H1 (cell line): Measurements from ENCODE around the gene GRM4. TPM values are rescaled to one million over a fixed set of nuclear protein-coding genes. Genes with fewer than 3 reads are reported as not detected.

Source experiments
- CTCF ChIA-PET: fragments of 300-600 bp; sonication (Branson Sonifier 250); formaldehyde crosslinking; loops from one replicate; lab custom pipeline; 2021; ENCODE audit not compliant: partially characterized antibody; lab: Charles Lee
- POLR2A ChIA-PET: fragments of 300-600 bp; sonication (Branson Sonifier 250); formaldehyde crosslinking; loops from one replicate; lab custom pipeline; 2021; ENCODE audit warnings: inconsistent platforms; ENCODE audit not compliant: partially characterized antibody; lab: Charles Lee
- DNase-seq, 2 experiments: peaks; one replicate each; pipeline versions ENCODE4 v3.0.0 to v3.0.0-alpha.2; 2010 to 2022; ENCODE audit warnings: low spot score in 2 of 2, low read depth in 1 of 2, mixed read lengths in 1 of 2
- FAIRE-seq: peaks from 2 replicates; lab custom pipeline; 2011; peaks lifted over from hg19 to GRCh38; lab: Jason Lieb, UNC
- H2AFZ ChIP-seq: 2 replicates; pipeline ENCODE4 v1.8.1; 2012; ENCODE audit warnings: low read length, inconsistent platforms
- H2AK5ac ChIP-seq: 2 replicates; pipeline ENCODE4 v1.6.1; 2013; ENCODE audit warnings: low read depth, low read length
- H2BK120ac ChIP-seq: replicated peaks from 2 replicates; pipeline ENCODE3; 2013; ENCODE audit warnings: low read depth, low read length, inconsistent platforms
- H2BK12ac ChIP-seq: 2 replicates; pipeline ENCODE4 v1.6.1; 2013; ENCODE audit warnings: low read depth, low read length
- H2BK15ac ChIP-seq: 2 replicates; pipeline ENCODE4 v1.6.1; 2013; ENCODE audit warnings: low read length
- H2BK20ac ChIP-seq: 2 replicates; pipeline ENCODE4 v1.6.1; 2013; ENCODE audit warnings: low read length
- H2BK5ac ChIP-seq: 2 replicates; pipeline ENCODE4 v1.6.1; 2013; ENCODE audit warnings: low read depth, low read length
- H3K14ac ChIP-seq: 2 replicates; pipeline ENCODE4 v1.6.1; 2013; ENCODE audit warnings: inconsistent platforms; ENCODE audit not compliant: insufficient read length
- H3K18ac ChIP-seq: 2 replicates; pipeline ENCODE4 v1.6.1; 2013; ENCODE audit warnings: low read length; ENCODE audit errors: extremely low read depth
- H3K23ac ChIP-seq: 2 replicates; pipeline ENCODE4 v1.6.1; 2013; ENCODE audit warnings: inconsistent platforms; ENCODE audit not compliant: insufficient read length
- H3K23me2 ChIP-seq: 2 replicates; pipeline ENCODE4 v1.6.1; 2013; ENCODE audit warnings: low read depth, low read length
- H3K27ac ChIP-seq: 2 replicates; pipeline ENCODE4 v1.6.1; 2011; ENCODE audit warnings: low read depth, low read length, inconsistent platforms
- H3K27me3 ChIP-seq, 4 experiments: replicated peaks in 1 of 4; 1 replicate in 1 of 4; 2 replicates in 3 of 4; pipeline versions ENCODE4 v1.6.1 to v1.8.1; 2011 to 2013; ENCODE audit warnings: low read length in 3 of 4, mild to moderate bottlenecking in 3 of 4, inconsistent platforms in 2 of 4, mixed read lengths in 2 of 4, moderate library complexity in 1 of 4; ENCODE audit not compliant: control insufficient read depth in 3 of 4, insufficient read depth in 3 of 4; ENCODE audit errors: extremely low read depth in 1 of 4
- H3K36me3 ChIP-seq, 4 experiments: 2 replicates each; pipeline versions ENCODE4 v1.6.1 to v1.8.1; 2011 to 2013; ENCODE audit warnings: mild to moderate bottlenecking in 4 of 4, low read length in 3 of 4, moderate library complexity in 2 of 4, control low read depth in 1 of 4, inconsistent platforms in 1 of 4; ENCODE audit not compliant: insufficient read depth in 4 of 4, control insufficient read depth in 2 of 4
- H3K4ac ChIP-seq: replicated peaks from 2 replicates; pipeline ENCODE3; 2013; ENCODE audit warnings: low read length, low read depth, mixed read lengths, inconsistent platforms; ENCODE audit not compliant: insufficient read length
- H3K4me1 ChIP-seq, 4 experiments: replicated peaks in 1 of 4; 1 replicate in 1 of 4; 2 replicates in 3 of 4; pipeline versions ENCODE4 v1.6.1 to v1.8.1; 2011 to 2013; ENCODE audit warnings: low read length in 3 of 4, inconsistent platforms in 2 of 4, mixed read lengths in 1 of 4; ENCODE audit not compliant: insufficient read depth in 4 of 4, control insufficient read depth in 3 of 4
- H3K4me2 ChIP-seq, 2 experiments: 2 replicates each; pipeline versions ENCODE4 v1.6.1 to v1.8.1; 2011 to 2013; ENCODE audit warnings: low read depth in 2 of 2, low read length in 2 of 2, control low read depth in 1 of 2, inconsistent platforms in 1 of 2, mild to moderate bottlenecking in 1 of 2; ENCODE audit not compliant: insufficient read depth in 1 of 2
- H3K4me3 ChIP-seq, 4 experiments: fragments of 200-600, 300-600 bp in 1 of 4; sonication (generic), shearing (Covaris generic), sonication (Bioruptor Twin) in 1 of 4; 2 replicates each; pipeline versions ENCODE4 v1.5.1 to v1.8.1; 2011 to 2016; ENCODE audit warnings: low read length in 4 of 4, low read depth in 3 of 4, control low read depth in 2 of 4, inconsistent platforms in 2 of 4, mild to moderate bottlenecking in 2 of 4, mixed read lengths in 1 of 4, moderate library complexity in 1 of 4; ENCODE audit not compliant: insufficient read depth in 2 of 4; ENCODE audit errors: extremely low read depth in 1 of 4
- H3K56ac ChIP-seq: replicated peaks from 2 replicates; pipeline ENCODE3; 2013; ENCODE audit warnings: low read depth, mild to moderate bottlenecking, mixed read lengths, low read length, inconsistent platforms; ENCODE audit not compliant: insufficient read length
- H3K79me1 ChIP-seq: 2 replicates; pipeline ENCODE4 v1.6.1; 2013; ENCODE audit warnings: low read depth, low read length, control low read depth
- H3K79me2 ChIP-seq, 2 experiments: 2 replicates each; pipeline versions ENCODE4 v1.6.1 to v1.8.1; 2012 to 2013; ENCODE audit warnings: low read length in 2 of 2, mild to moderate bottlenecking in 2 of 2, inconsistent platforms in 1 of 2; ENCODE audit not compliant: insufficient read depth in 2 of 2, control insufficient read depth in 1 of 2
- H3K9ac ChIP-seq, 4 experiments: replicated peaks in 1 of 4; 1 replicate in 1 of 4; 2 replicates in 3 of 4; pipeline versions ENCODE4 v1.6.1 to v1.8.1; 2011 to 2013; ENCODE audit warnings: low read depth in 3 of 4, low read length in 3 of 4, control low read depth in 2 of 4, mild to moderate bottlenecking in 2 of 4, moderate library complexity in 2 of 4, inconsistent platforms in 1 of 4; ENCODE audit errors: extremely low read depth in 1 of 4
- H3K9me3 ChIP-seq, 2 experiments: 2 replicates each; pipeline versions ENCODE4 v1.6.1 to v1.8.1; 2012 to 2013; ENCODE audit warnings: mild to moderate bottlenecking in 2 of 2, moderate library complexity in 2 of 2, control low read depth in 1 of 2, inconsistent platforms in 1 of 2, low read depth in 1 of 2, low read length in 1 of 2, mixed read lengths in 1 of 2; ENCODE audit not compliant: insufficient read depth in 2 of 2
- H4K20me1 ChIP-seq, 2 experiments: replicated peaks in 1 of 2; 2 replicates each; pipeline versions ENCODE3 to v1.8.1; 2011 to 2013; ENCODE audit warnings: inconsistent platforms in 2 of 2, low read length in 2 of 2, mild to moderate bottlenecking in 1 of 2; ENCODE audit not compliant: insufficient read depth in 2 of 2, control insufficient read depth in 1 of 2
- H4K5ac ChIP-seq: 2 replicates; pipeline ENCODE4 v1.6.1; 2013; ENCODE audit warnings: low read length, low read depth, mixed read lengths, inconsistent platforms; ENCODE audit not compliant: insufficient read length
- H4K8ac ChIP-seq: 2 replicates; pipeline ENCODE4 v1.8.0; 2013; ENCODE audit warnings: mild to moderate bottlenecking, moderate library complexity, low read length, inconsistent platforms; ENCODE audit not compliant: insufficient read depth; ENCODE audit errors: extremely low read depth
- H4K91ac ChIP-seq: replicated peaks from 2 replicates; pipeline ENCODE3; 2013; ENCODE audit warnings: low read length, mixed read lengths, inconsistent platforms; ENCODE audit not compliant: insufficient read length
- ASH2L ChIP-seq: fragments of 200-600, 300-600 bp; sonication (generic); IDR thresholded peaks from one replicate; pipeline ENCODE4 v1.7.1; 2017; ENCODE audit warnings: low read length
- BCL11A ChIP-seq, 2 experiments: IDR thresholded peaks; one replicate each; pipeline ENCODE4 v1.6.1; 2011; ENCODE audit warnings: low read depth in 2 of 2, low read length in 2 of 2, mild to moderate bottlenecking in 2 of 2
- CBX5 ChIP-seq: fragments of 300-800, 300-1000 bp; sonication (generic); IDR thresholded peaks from 2 replicates; pipeline ENCODE4 v1.7.1; 2016; ENCODE audit warnings: antibody characterized with exemption, low read length, low read depth
- CBX8 ChIP-seq: fragments of 300-800, 300-1000 bp; sonication (generic); IDR thresholded peaks from 2 replicates; pipeline ENCODE4 v1.7.1; 2016; ENCODE audit warnings: low read depth, low read length, borderline replicate concordance
- CEBPB ChIP-seq: IDR thresholded peaks from 2 replicates; pipeline ENCODE4 v1.6.1; 2012; ENCODE audit warnings: low read depth, low read length
- CREB1 ChIP-seq: IDR thresholded peaks from 2 replicates; pipeline ENCODE4 v1.6.1; 2012; ENCODE audit warnings: inconsistent platforms
- GABPA ChIP-seq: IDR thresholded peaks from 2 replicates; pipeline ENCODE4 v1.6.1; 2011; ENCODE audit warnings: mild to moderate bottlenecking, low read length, moderate library complexity, borderline replicate concordance; ENCODE audit not compliant: insufficient read depth
- HDAC2 ChIP-seq, 2 experiments: fragments of 300-600 bp in 1 of 2; sonication (generic) in 1 of 2; IDR thresholded peaks; 2 replicates each; pipeline ENCODE4 v1.6.1; 2011 to 2012; ENCODE audit warnings: low read depth in 2 of 2, low read length in 2 of 2, mild to moderate bottlenecking in 2 of 2, moderate library complexity in 2 of 2, borderline replicate concordance in 1 of 2, inconsistent platforms in 1 of 2
- KDM1A ChIP-seq: fragments of 200-600, 300-600 bp; sonication (generic); IDR thresholded peaks from 2 replicates; pipeline ENCODE4 v1.7.1; 2016; ENCODE audit warnings: mild to moderate bottlenecking, low read length, borderline replicate concordance
- MAFK ChIP-seq: IDR thresholded peaks from 2 replicates; pipeline ENCODE4 v1.6.1; 2012; ENCODE audit warnings: low read depth, mild to moderate bottlenecking, improper control_type of control experiment, low read length
- POLR2AphosphoS5 ChIP-seq: IDR thresholded peaks from 2 replicates; pipeline ENCODE4 v1.6.1; 2011; ENCODE audit warnings: low read depth, low read length
- RFX5 ChIP-seq: IDR thresholded peaks from 2 replicates; pipeline ENCODE4 v1.6.1; 2011; ENCODE audit warnings: low read depth, low read length, improper control_type of control experiment, borderline replicate concordance
- SIN3A ChIP-seq, 2 experiments: IDR thresholded peaks in 1 of 2; conservative IDR thresholded peaks in 1 of 2; 2 replicates each; pipeline ENCODE4 v1.6.1; 2011 to 2012; ENCODE audit warnings: low read length in 2 of 2, improper control_type of control experiment in 1 of 2, low read depth in 1 of 2, mild to moderate bottlenecking in 1 of 2
- TAF7 ChIP-seq: optimal IDR thresholded peaks from 2 replicates; pipeline ENCODE3; 2011; ENCODE audit warnings: low read depth, mild to moderate bottlenecking, inconsistent platforms, low read length, moderate library complexity, borderline replicate concordance
- WGBS, 2 experiments: shearing (Covaris generic) in 1 of 2; methylation state at CpG; one replicate each; pipeline versions ENCODE4 v1.1.6 to v1.1.7; 2013 to 2015; ENCODE audit warnings: low lambda C conversion rate in 2 of 2, mixed read lengths in 2 of 2, inconsistent platforms in 1 of 2, low coverage in 1 of 2, missing lambda C conversion rate in 1 of 2; ENCODE audit not compliant: insufficient replicate concordance in 2 of 2, insufficient coverage in 1 of 2, insufficient read length in 1 of 2; ENCODE audit errors: extremely low coverage in 1 of 2, missing lambda C conversion rate in 1 of 2; 5-methylcytosine and 5-hydroxymethylcytosine counted together
- polyA plus RNA-seq, 7 experiments: library from polyadenylated mRNA; depleted of rRNA in 3 of 7; stranded (reverse) in 5 of 7; unstranded in 2 of 7; fragments of >200 nt in 5 of 7; fragments of 200-250 nt in 2 of 7; gene quantifications; 1 replicate in 5 of 7; 2 replicates in 1 of 7; 4 replicates in 1 of 7; pipeline versions ENCODE4 v1.2.1 to v1.2.3, GENCODE V29; 2011 to 2013; ENCODE audit warnings: missing spikeins in 2 of 7, mixed read lengths in 2 of 7
- total RNA-seq: library from RNA; stranded (reverse); fragmentation: NEBNext Ultra II Directional; extraction: Animal tissue kit (Norgen Biotek cat#: 25700); gene quantifications from 2 replicates; pipeline ENCODE4 v1.2.1, GENCODE V29; 2021

The GRM4 gene
- total and polyA plus RNA-seq, 2 of the 8 experiments (the other 6 are each of a cell fraction or from before 2014, with no cell fraction given) = 19.6 to 21.5 TPM

- ChIA-PET CTCF (interaction anchor here (0.8 to 3.3 kb wide), 8 partner anchors 10 to 282 kb away, joined by 3 to 15 read pairs (median 4); no protein-coding TSS in a partner anchor), POLR2A (no interaction called here)
- Histone ChIP-seq H4K8ac (no peak overlapping the region), H3K79me1 (no peaks in the 10 kb centered on the region), H2BK5ac (no peak overlapping the region), H3K4me2 (no peak overlapping the region), H3K27ac (no peak overlapping the region), H3K23me2 (no peaks in the 10 kb centered on the region), H4K5ac (no peak overlapping the region), H2AFZ (no peak overlapping the region), H3K23ac (no peak overlapping the region), H2BK12ac (no peak overlapping the region), H3K27me3 (peaks cover 0 to 3% (median 1%) of the 10 kb centered on the region in 4 experiments; a peak in 2 of 7 replicates), H3K9me3 (no peaks in the 10 kb centered on the region), H2BK20ac (0 out of 2 replicates have a peak overlapping the region, but pooled peaks have one; percentile 56), H3K36me3 (no peaks in the 10 kb centered on the region), H3K4me3 (no peak overlapping the region), H2BK120ac (no peak overlapping the region), H3K18ac (no peak overlapping the region), H3K4me1 (peaks cover 0 to 9% (median 4%) of the 10 kb centered on the region in 4 experiments; a peak in 2 of 7 replicates), H3K4ac (no peak overlapping the region), H3K56ac (no peak overlapping the region), H3K9ac (no peak overlapping the region), H2AK5ac (no peak overlapping the region), H4K20me1 (no peaks in the 10 kb centered on the region), H3K79me2 (no peaks in the 10 kb centered on the region), H3K14ac (no peak overlapping the region), H4K91ac (no peak overlapping the region), H2BK15ac (no peak overlapping the region)
- FAIRE-seq (no peak), DNase-seq (no peak)
- WGBS, 2 experiments = 78% methylated on average over 4 of the region's 4 CpGs; no CpG with 5 or more reads in 1 of the 2 experiments
- TF ChIP-seq MAFK = no peak
- TF ChIP-seq TAF7 = no peak
- no peak for TF ChIP-seq GABPA
- no peak for TF ChIP-seq HDAC2 (IDR thresholded peaks at IDR 0.05; ENCODE audit: borderline replicate concordance in 1 of 2, low read depth in 2 of 2, low read length in 2 of 2)
- no peak for TF ChIP-seq BCL11A (IDR thresholded peaks at IDR 0.05; ENCODE audit: low read depth in 2 of 2, low read length in 2 of 2)
- no peak for TF ChIP-seq POLR2AphosphoS5
- TF ChIP-seq KDM1A = no peak
- no peak for TF ChIP-seq CREB1
- no peak for TF ChIP-seq ASH2L
- no peak for TF ChIP-seq SIN3A (conservative IDR thresholded peaks at IDR 0.05 in 1 of 2, IDR thresholded peaks at IDR 0.05 in 1 of 2; ENCODE audit: low read depth in 1 of 2, low read length in 2 of 2)
- TF ChIP-seq CBX8 = no peak
- no peak for TF ChIP-seq CBX5
- TF ChIP-seq RFX5 = no peak
- no peak for TF ChIP-seq CEBPB
These were observed 164.0 kb downstream of the GRM4 start for GRCh38 chr6:33981861-33982260.
